ENCODE results near the gene ARF3.

ARF3 gene

GRCh38 chr12:48970702-48971334 is 13.5 kb upstream of the ARF3 start:
- H3K4me3 ChIP-seq (replicated peaks in 1 of 2; ENCODE audit: low read depth in 2 of 2, low read length in 2 of 2): no peak overlapping the region
- DNase-seq (ENCODE audit: low read depth in 2 of 2): no peak
- no peak for TF ChIP-seq CTCF (IDR thresholded peaks at IDR 0.05; ENCODE audit: low read depth, low read length)

GRCh38 chr12:48969833-48970701 is 12.8 kb upstream of the ARF3 start:
- no peak for DNase-seq (ENCODE audit: low read depth in 2 of 2)
- H3K4me3 ChIP-seq (replicated peaks in 1 of 2; ENCODE audit: low read depth in 2 of 2, low read length in 2 of 2): no peak overlapping the region
- TF ChIP-seq CTCF (IDR thresholded peaks at IDR 0.05; ENCODE audit: low read depth, low read length): no peak

GRCh38 chr12:48969160-48969771 is 12.0 kb upstream of the ARF3 start:
- TF ChIP-seq CTCF (IDR thresholded peaks at IDR 0.05; ENCODE audit: low read depth, low read length): no peak
- H3K4me3 ChIP-seq (replicated peaks in 1 of 2; ENCODE audit: low read depth in 2 of 2, low read length in 2 of 2): no peak overlapping the region
- no peak for DNase-seq (ENCODE audit: low read depth in 2 of 2)

GRCh38 chr12:48968467-48968866 is 11.2 kb upstream of the ARF3 start:
- no peak for DNase-seq (ENCODE audit: low read depth in 2 of 2)
- TF ChIP-seq CTCF (IDR thresholded peaks at IDR 0.05; ENCODE audit: low read depth, low read length): no peak
- H3K4me3 ChIP-seq (replicated peaks in 1 of 2; ENCODE audit: low read depth in 2 of 2, low read length in 2 of 2): no peak overlapping the region

- H3K4me3 ChIP-seq (replicated peaks in 1 of 2; ENCODE audit: low read depth in 2 of 2, low read length in 2 of 2): no peak overlapping the region
- no peak for DNase-seq (ENCODE audit: low read depth in 2 of 2)
- TF ChIP-seq CTCF (IDR thresholded peaks at IDR 0.05; ENCODE audit: low read depth, low read length): no peak
Observed at GRCh38 chr12:48967991-48968390, 10.7 kb upstream of the ARF3 start.

- no peak for TF ChIP-seq CTCF (IDR thresholded peaks at IDR 0.05; ENCODE audit: low read depth, low read length)
- DNase-seq (ENCODE audit: low read depth in 2 of 2): no peak
- no peak overlapping the region for H3K4me3 ChIP-seq (replicated peaks in 1 of 2; ENCODE audit: low read depth in 2 of 2, low read length in 2 of 2)
Observed at GRCh38 chr12:48966177-48966895, 9.0 kb upstream of the ARF3 start.
